Esophagus muscularis mucosa (tissue), 4 donors: ENCODE data around the gene SLC37A4.

Source experiments
- CTCF ChIP-seq, 3 experiments: fragments of 200-600 bp in 2 of 3; fragments of 450-650 bp in 1 of 3; sonication (generic) in 2 of 3; IDR thresholded peaks; one replicate each; pipeline ENCODE4 v1.5.1; 2017 to 2019; ENCODE audit warnings: antibody characterized with exemption in 3 of 3, mild to moderate bottlenecking in 2 of 3, moderate library complexity in 1 of 3
- EP300 ChIP-seq: sonication (generic); formaldehyde crosslinking; IDR thresholded peaks from one replicate; pipeline ENCODE4 v1.6.1; 2017; ENCODE audit warnings: antibody characterized with exemption
- POLR2AphosphoS5 ChIP-seq, 2 donors: sonication (generic); formaldehyde crosslinking; IDR thresholded peaks; one replicate each; pipeline ENCODE4 v1.6.1; 2017; ENCODE audit warnings: antibody characterized with exemption in 2 of 2

DNA sequence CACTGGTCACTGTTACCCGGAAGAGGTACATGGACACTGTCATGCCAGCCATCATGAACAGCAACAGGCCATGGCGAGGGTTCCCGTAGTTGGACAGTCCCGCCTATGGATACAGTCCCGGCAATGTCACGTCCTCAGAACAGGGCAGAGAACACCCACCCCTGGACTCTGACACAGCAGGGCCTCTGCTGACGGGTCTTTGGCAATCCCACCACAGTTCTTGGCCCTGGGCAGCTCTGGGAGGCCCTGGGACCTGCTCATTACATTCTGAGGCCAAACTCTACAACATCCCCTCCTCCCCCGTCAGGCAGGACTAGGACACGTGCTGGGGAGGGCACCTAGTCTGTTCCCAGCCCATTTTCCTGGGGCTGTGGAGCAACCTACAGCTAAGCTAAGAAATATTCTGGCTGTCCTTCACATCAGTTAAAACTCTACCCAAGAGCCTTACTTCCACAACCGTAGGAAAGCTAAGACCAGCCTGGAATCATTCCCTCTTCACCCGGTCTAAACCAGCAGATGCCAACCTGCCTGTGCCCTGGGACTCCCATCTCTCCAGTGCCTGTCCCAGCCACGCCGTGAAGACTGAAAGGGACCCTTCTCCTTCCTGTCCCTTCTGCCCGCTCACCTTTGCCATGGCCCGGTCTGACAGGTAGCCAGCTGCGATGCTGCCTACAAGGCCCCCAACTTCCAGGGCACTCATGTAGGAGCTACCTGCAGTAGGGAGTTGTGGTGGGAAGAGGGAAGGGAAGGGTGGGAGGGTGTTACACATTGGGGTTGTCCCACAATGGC is 4.5 kb downstream of the SLC37A4 start:
- no peak for TF ChIP-seq CTCF (IDR thresholded peaks at IDR 0.05)
- TF ChIP-seq EP300, result no peak
- no peak for TF ChIP-seq POLR2AphosphoS5 (IDR thresholded peaks at IDR 0.05)
